T47D (cell line): Measurements from ENCODE around the gene NOL9.

ENCODE experiments used
- DNase-seq, 2 experiments: peaks; one replicate each; pipeline versions ENCODE4 v3.0.0 to v3.0.0-alpha.2; 2011 to 2012; ENCODE audit warnings: low read depth in 1 of 2, low spot score in 1 of 2
- JUND ChIP-seq: IDR thresholded peaks from 2 replicates; pipeline ENCODE4 v1.6.1; 2012; ENCODE audit warnings: low read depth
- in situ Hi-C: cut with HindIII; loops from 2 replicates; pipeline ENCODE4 v1.10.0; 2016; ENCODE audit warnings: low sequenced_read_pairs, low pct_unique_long_range_greater_than_20kb

Gene NOL9

DNA sequence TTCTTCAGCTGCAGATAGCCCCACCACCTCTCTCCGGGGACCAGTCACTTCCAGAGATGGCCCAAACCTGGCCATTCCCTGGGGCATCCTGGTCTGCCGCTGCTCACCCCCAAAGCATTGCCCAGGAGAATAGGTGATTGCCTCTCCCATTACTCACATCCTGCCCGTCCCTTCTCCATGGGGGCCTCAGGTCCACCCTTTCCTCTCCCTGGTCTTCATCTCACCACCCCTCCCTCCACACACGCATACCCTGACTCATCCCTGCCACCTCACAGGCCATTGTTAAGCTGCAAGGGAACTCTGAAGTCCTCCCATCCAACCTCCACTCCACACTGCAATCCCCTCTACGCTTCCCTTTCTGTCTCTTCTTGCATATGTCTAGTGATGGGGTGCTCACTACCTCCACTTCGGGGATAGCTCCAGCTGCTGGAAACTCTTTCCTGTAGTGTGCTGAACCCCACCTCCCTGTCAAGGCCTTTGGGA is 62.8 kb downstream of the NOL9 start, which contains the start of gene PLEKHG5:
Gene PLEKHG5 (minus strand): TSS at position 188 of the 483 bp plus-strand sequence. CDS start 14,096 bp downstream, outside the sequence.
- no peak for DNase-seq
- in situ Hi-C loops = no loop called here
- no peak for TF ChIP-seq JUND

DNA sequence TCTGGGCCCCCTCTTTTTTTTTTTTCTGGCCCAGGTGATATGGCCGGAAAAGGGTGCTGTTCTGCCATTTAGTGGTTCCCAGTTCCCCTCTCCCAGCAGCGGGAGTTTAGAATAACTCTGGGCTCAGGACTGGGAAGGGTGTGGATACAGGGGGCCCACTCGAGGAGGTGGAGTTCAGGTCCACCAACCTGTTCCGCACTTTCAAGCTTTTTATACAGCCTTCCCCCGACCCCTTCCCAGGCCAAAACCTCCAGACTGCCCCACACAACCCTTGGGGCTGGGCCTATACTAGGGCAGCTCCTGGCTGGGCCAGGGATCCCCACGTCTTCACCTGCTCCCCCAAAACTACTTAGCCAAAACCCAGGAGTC is 63.2 kb downstream of the NOL9 start:
- no peak for TF ChIP-seq JUND
- in situ Hi-C loops = no loop called here
- DNase-seq = no peak

DNA sequence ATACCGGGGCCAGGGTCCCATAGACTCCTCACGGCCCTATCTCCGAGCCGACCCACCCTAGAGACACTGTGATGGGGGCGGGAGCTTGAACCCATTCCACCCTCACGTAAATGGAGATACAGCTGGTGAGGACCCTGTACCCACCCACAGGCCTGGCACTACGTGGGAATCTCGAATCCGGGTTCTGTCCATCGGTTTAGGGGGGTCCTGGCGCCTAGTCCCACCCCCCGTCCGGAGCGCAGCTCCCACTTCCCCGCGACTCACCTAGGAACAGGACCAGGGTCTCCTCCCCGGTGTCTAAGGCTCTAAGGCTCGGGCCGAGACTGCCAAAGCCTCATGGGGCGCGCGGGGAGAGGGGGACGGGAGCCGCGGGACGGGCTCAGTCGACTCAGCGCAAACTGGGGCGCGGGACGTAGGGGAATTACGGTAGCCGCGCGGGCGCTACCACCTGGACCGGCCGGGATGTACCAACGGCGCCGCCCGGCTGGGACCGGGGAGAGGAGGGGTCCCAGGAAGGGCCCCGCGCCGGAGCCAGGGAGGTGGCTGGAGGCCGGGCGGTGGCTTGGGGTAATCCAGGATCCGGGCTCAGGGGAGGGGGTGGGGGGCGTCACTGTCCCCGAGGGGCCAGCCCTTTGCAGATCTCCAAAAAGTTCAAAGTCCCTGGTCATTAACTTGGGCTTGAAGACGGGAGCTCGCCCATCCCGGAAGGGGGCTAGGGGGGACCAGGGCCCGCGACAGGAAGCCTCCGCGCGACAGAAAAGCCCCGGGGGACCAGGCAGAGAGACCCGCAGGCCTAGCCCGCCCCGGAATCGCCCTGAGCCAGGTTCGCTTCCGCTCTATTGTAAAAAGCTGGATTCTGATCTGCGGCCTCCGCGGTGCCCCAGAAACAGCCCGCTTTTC is 63.9 kb downstream of the NOL9 start:
- DNase-seq = peak; percentile 59 to 82
- in situ Hi-C loops = no loop called here
- TF ChIP-seq JUND = no peak

DNA sequence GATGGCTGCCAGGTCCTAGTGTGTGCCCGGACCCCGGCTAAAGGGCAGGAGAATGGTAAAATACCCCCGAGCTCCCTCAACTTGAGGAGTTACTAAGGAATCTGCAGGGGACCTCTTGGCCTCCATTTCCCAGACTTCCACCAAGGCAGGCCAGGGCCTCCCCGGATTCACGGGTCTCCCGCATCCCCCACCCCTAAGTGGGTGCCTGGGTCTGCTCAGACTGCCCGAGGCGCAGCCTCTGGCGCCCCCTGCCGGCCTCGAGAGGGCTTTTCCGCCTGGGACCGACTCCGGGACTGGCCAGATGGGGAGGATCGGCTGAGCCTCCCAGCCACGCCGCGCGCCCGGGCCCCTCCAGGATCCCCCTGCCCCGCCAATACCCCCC is 64.5 kb downstream of the NOL9 start:
- in situ Hi-C loops = no loop called here
- TF ChIP-seq JUND = no peak
- DNase-seq = peak; percentile 66 to 74

DNA sequence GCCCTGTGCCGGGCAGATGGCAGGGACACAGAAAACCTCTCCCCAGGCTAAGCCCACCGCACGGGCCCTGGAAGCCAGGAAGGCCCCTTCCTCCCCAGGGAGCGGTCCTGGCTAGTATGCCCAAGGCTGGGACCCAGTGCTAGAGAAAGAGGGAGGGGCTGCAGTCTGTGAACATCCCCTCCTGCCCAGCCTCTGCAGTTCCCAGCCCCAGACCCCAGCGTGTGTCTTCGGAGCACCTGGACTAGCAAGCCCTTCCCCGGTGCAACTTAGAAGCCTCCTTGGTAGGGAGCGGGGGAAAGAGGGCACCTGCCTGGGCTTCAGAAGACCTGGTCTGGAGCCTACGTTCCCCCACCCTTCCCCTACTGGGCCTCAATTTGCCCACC is 64.9 kb downstream of the NOL9 start:
- in situ Hi-C loops = no loop called here
- no peak for DNase-seq
- TF ChIP-seq JUND = no peak

DNA sequence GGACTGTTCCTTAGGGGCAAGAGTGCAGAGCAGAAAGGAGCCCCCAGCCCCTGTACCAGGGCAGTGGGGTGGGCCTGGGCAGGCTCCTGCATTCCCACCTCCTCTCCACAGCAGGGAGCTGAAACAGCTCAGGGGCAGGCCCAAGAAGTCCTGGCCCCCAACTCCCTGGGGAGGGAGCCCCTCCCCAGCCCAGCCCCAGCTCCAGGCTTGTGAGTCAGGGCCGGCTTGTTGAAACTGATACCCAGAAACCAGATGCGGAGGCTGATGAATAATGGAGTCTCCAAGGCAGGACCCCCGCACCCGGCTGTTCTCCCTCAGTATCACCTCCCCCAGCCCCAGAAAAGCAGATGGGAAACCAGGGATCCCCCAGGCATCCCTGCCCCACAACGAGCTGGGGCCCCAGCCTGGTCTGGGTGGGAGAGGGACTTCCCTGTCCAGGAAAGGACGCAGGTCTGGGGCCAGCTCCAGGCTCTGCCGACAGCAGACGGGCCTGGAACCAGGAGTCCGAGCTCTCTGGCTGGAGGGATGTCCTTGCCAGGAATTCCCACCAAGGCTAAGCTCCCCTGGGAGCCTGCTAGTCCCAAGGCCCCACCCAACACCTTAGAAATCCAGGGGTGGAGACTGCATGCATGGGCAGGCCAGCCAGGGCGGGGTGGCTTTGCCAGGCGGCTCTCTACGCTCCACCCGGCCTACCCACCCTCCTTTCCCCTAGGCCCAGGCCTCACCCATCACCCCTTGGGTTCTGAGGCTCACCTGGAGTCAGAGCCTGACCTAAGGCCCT is 65.5 kb downstream of the NOL9 start:
- in situ Hi-C loops = no loop called here
- no peak for DNase-seq
- no peak for TF ChIP-seq JUND

DNA sequence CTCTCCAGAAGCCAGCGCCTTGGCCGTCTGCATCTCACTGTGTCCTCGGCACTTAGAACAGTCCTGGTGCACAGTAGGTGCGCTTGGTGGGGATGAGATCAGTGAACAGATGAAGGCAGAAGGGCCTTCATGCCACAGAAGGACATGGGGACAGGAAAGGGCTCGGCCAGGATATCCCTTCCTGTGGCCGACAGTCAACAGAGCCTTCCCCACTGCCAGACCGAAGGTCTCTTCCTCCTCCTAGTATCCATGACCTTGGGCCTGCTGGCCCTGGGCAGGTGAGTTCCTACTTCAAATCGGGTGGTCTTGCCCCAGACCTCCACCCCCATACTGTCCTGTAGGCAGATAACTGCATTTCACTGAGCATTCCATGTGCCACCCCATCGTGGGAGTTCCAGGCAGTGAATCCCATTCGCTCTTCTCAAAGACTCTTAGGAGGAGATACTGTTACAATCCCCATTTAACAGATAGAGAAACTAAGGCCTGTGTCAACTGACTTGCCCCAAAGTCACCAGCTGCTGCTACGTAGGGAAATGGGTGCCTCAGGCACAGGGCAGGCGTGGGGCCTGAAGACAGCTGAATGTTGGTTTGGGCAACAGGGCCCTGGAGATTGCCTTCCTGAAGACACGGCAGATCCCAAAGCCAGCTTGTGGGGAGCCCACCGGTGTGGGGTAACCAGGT is 66.4 kb downstream of the NOL9 start:
- no peak for DNase-seq
- in situ Hi-C loops = no loop called here
- no peak for TF ChIP-seq JUND

DNA sequence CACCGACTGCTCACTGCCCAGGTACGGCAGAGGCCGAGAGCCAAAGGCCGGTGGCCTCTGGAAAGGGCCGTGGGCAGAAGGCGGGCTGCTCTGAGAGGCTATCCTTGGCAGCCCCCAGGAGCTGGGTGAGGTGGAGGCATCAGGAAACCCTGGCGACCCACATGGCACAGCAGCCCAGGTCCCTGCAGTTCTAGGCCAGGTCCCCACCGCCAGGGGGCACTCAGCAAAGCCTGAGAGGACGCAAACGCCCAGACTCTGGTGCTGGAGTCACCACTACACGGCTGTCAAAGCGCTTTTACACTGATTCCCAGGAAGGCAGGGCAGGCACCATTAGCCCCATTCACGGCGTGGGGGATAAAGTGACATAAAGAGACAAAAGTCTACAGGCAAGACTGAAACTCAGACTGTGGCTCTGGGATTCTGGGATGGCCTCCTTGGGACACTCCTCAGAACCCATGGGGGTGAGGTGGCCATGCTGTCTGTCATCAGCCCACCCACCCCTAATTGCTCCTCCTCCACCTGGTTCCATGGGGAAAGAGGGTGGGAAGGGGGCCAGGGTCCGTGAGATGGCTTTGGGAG is 67.8 kb downstream of the NOL9 start:
- peak; percentile 86 to 87 for DNase-seq
- in situ Hi-C loops = no loop called here
- no peak for TF ChIP-seq JUND

DNA sequence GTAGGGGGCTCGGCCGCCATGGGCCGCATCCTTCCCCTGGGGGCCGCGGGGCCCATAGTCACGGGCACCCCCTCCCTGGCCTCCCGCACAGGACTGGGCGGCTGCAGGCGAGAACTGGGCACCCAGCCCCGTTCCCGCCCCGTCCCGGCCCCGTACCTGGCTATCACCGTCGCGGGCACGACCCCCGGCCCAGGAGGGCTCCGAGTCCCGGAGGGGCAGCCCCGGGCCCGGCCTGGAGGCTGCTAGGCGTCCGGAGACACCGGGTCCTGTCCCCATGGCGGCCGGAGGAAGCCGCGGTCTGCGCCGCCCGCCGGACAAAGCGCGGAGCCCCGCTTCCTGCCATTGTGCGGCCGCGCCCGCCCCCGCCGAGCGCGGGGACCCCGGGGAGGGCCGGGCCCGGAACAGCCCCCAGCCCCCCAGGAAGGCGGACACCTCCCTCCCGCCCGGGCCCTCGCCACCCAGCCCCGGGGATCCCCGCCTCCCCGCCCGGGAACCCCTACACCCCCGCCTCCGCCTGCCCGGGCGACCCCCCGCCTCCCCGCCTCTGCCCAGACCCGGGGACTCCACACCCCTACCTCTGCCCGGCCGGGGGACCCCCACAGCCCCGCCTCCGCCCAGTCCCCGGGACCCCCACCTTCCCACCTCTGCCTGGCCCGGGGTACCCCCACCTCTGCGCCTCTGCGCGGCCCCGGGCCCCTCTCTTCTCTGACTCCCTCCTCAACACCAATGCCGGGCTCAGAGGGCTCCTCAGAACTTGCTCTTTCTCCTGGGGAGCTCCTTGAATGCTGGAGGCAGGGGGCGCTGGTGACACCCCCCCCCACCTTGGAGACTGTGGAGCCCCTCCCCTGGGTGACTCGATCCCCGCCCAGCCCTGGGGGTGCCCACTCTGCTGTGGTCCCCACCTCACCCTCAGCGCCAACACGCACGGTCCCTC is 68.9 kb downstream of the NOL9 start:
- in situ Hi-C loops = no loop called here
- TF ChIP-seq JUND = no peak
- no peak for DNase-seq

DNA sequence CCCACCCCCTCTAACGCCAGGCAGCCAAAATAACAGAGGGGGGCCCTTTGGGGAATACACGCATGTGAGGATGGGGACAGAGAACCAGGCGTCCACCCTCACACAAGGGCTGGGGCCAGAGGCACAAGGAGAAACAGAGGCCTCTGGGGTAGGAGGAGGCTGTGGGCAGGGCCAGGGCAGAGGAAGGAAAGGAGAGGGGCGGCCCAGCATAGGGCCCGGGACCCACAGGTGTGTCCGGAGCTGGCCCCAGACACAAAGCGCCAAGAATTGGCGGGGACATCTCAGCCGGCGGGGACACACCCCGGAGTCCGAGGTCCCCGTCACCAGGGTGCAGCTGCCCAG is 69.5 kb downstream of the NOL9 start:
- no peak for TF ChIP-seq JUND
- in situ Hi-C loops = no loop called here
- no peak for DNase-seq

DNA sequence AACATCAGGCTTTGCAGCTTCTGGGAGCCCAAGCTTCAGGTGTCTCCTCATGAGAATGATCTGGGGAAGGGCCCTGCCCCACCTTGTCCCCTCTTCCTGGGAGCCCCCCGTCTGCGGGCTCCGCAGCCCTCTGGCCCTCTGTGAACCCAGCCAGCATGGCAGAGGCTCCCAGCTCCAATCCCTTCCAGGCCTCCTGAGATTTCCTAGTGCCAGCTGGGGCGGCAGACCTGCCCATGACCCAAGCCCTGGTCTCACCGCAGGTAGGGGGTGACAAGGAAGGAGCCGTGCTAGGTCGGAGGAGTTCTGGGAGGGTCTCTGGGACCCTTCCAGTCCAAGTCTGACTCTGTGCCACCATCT is 70.6 kb downstream of the NOL9 start:
- DNase-seq = no peak
- in situ Hi-C loops = no loop called here
- TF ChIP-seq JUND = no peak
